ENCODE results near the gene RBM39.
"Not testable (repeated sequence)": the region's sequence is repeated elsewhere in the genome, so short reads cannot be mapped to it uniquely, and the experiment has no call there.

RBM39 gene

DNA sequence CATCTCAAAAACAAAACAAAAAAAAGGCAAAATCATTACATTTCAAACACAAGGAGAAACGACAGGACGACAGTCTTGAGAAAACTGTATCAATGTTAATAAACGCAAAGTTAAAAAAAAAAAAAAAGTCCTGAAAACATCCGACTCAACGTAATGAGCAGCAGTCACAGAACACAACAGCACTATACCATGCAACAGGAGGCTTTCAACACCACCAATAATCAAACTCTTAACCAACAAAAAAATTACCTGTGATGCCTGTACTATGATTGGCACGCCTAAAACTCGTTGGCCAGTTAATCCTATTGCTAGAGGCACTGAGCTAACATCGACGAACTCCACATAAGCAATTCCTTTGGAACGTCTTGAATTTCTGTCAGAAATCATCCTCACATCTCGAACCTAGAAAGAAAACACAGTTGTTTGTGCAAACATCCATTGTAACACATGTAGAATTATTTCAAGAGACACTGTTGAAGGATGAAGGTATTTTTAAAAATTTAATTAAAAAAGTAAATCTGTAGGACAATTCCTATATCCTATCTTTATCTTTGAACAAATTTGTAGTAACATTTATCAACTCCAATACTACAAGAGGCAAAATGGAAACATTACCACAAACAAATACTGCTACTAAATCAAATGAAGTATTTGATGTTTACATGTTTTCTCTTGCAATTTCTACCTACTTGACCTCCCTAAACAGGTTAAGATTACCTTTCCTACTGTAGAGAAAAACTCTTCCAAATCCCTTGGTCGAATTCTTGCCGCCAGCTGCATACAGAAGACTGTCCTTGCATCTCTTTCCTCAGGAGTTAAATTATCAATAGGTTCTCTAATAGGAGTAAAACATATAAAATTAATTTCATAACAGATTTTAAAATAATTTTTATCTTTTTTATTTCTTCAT lies 17.5 kb downstream of the RBM39 start:
- no peak for DNase-seq

DNA sequence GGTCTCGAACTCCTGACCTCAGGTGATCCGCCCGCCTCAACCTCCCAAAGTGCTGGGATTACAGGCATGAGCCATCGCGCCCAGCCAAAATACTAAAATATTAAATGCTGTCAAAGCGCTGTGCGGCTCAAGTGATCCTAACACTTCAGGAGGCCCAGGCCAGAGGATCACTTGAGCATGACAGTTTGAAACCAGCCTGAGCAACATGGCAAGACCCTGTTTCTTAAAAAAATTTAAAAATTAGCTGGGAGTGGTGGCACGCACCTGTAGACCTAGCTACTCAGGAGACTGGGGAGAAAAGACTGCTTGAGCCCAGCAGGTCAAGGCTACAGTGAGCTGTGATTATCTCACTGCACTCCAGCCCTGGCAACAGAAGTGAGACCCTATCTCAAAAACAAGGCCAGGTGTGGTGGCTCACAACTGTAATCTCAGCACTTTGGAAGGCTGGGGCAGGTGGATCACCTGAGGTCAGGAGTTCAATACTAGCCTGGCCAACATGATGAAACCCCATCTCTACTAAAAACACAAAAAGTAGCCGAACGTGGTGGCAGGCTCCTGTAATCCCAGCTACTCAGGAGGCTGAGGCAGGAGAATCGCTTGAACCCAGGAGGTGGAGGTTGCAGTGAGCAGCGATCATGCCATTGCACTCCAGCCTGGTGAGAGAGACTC lies 18.3 kb downstream of the RBM39 start:
- DNase-seq: not testable (repeated sequence)

DNA sequence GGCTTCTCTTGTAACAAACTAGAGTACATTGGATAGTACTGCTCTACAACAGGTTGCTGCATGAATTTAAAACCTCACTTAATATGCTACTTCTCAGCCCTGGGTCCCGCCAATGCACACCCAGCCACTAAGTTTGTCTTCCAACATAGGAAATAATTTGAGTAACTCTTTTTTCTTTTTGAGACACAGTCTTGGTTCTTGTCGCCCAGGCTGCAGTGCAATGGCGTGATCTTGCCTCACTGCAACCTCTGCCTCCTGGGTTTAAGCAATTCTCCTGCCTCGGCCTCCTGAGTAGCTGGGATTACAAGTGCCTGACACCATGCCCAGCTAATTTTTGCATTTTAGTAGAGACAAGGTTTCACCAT lies 18.8 kb downstream of the RBM39 start:
- DNase-seq: not testable (repeated sequence)

DNA sequence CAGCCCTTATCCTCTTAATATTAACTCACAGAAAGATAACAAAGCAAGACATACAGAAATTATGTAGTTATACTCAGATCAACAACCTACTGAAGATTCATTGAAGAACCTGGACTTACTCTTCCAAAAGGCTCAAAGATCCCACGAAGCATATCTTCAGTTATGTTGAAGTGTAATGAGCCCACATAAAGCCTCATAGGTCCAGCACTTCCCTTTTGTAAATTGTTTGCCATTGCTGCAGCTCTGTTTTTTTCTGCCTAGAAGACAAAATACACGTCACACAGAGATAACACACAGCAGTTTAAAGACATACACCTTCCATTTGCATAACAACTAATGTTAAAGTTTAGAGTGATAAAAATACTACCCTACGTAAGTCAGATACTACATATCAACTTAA lies 20.4 kb downstream of the RBM39 start:
- no peak for DNase-seq

DNA sequence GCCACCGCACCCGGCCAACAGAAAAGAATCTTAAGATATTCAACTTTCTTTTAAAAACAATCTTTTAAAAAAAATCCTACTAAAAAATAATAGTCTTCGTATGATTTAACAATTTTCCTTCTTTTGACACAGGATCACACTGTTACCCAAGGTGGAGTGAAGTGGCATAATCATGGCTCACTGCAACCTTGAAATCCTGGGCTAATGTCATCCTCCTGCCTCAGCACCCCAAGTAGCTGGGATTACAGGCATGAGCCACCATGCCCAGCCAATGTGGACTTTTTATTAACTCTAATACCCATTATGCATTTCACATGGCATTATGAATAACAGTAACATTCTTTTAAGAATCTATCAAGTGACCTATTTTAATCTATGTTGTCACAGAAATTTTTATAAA lies 20.8 kb downstream of the RBM39 start:
- DNase-seq: no peak

DNA sequence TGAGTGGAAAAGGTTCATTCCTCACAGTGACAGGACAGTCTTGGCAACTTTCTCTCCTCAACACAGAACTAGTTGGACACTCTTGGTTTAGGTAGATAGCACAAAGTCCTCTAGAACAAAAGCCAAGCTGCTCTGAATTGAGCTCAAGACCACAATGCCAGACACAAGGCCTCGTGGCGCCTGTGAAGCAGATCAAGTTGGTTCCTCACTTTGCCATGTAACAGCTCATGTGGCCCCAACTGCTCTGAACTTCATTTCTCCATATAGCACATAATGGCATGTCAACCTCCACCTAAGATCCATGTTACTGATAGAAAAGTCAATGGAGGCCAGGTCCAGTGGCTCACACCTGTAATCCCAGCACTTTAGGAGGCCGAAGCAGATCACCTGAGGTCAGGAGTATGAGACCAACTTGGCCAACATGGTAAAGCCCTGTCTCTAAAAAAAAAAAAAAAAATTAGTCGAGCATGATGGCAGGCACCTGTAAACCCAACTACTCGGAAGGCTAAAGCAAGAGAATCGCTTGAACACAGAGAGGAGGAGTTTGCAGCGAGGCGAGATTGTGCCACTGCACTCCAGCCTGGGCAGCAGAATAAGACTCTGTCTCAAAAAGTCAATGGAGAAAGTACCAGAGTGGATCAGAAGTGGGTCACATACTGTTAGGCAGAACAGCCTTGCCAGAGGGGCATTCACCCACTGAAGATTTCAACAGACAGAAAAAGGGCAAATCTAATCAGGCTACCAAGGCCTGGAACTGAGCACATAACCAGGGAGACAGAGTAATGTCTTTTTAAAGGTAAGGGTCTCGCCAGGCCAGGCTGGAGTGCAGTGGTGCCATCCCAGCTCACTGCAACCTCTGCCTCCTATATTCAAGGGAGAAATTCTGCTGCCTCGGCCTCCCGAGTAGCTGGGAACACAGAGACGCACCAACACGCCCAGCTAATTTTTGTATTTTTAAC lies 21.6 kb downstream of the RBM39 start:
- DNase-seq: no peak

DNA sequence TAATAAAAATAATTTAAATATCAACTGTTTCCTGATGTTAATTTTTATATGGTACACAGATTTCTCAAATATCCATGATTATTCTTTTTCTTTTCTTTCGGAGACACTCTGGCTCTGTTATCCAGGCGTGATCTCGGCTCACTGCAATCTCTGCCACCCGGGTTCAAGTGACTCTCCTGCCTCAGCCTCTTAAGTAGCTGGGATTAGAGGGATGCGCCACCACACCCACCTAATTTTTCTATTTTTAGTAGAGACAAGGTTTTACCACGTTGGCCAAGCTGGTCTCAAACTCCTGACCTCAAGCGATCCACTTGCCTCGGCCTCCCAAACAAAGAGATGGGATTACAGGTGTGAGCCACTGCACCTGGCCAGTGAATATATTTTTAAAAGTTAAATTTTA lies 22.3 kb downstream of the RBM39 start:
- DNase-seq: no peak

DNA sequence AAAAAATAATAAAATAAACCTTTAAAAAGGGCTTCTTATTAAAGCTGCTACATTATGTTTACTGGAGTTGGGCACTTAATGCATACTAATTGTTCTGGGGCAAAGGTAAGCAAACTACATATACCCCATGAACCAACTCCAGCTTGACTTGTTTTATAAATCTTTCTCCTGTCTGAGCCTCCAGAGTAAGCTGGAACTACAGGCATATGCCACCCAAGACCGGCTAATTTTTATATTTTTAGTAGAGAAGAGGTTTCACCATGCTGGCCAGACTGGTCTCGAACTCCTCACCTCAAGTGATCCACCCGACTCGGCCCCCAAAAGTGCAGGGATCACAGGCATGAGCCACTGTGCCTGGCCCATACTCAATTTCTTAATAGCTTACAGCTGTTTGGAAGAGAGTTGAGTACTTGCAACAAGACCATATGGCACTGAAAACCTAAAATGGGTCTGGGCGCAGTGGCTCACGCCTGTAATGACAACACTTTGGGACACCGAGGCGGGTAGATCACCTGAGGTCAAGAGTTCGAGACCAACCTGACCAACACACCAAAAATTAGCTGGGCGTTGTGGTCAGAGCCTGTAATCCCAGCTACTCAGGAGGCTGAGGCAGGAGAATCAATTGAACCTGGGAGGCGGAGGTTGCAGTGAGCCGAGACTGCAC lies 23.0 kb downstream of the RBM39 start:
- no peak for DNase-seq

DNA sequence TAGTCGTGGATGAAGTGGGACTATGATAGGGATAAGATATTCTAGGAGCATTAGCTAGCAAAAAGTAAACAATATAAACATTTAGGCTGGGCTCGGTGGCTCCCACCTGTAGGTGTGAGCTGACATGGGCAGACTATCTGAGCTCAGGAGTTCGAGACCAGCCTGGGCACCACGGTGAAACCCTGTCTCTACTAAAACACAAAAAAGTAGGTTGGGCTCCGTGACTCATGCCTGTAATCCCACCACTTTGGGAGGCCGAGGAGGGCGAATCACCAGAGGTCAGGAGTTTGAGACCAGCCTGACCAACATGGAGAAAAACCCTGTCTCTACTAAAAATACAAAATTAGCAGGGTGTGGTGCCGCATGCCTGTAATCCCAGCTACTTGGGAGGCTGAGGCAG lies 23.7 kb downstream of the RBM39 start:
- not testable (repeated sequence) for DNase-seq

DNA sequence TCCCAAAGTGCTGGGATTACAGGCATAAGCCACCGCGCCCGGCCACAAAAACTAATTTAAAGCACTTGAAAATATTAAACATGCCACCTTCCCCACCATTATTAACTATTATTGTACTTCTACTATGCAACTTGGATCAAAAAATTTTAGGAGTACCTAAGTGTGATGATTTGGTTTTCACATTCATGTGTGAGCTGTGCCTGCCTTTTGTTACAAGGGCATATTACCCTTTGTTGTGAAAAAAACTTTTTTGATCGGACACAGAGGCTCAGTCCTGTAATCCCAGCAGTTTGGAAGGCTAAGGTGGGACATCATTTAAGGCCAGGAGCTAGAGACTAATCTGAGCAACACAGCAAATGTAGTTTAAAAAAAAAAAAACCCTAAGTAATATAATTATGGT lies 25.7 kb downstream of the RBM39 start:
- no peak for DNase-seq

DNA sequence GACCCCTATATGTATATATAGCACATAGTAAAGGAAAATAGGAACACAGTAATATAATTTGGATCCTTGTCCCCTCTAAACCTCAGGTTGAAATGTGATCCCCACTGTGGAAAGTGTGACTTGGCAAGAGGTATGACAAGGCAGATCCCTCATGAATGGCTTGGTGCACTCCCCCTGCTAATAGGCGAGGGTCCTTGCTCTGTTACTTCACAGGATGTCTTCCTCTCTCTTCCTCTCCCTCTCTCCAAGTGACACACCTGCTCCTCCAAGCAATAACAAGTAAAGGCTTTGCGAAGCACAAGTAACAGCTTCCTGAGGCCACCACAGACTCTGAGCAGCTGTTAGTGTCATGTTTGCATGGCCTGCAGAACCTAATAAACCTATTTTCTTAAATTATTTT lies 26.4 kb downstream of the RBM39 start:
- no peak for DNase-seq

DNA sequence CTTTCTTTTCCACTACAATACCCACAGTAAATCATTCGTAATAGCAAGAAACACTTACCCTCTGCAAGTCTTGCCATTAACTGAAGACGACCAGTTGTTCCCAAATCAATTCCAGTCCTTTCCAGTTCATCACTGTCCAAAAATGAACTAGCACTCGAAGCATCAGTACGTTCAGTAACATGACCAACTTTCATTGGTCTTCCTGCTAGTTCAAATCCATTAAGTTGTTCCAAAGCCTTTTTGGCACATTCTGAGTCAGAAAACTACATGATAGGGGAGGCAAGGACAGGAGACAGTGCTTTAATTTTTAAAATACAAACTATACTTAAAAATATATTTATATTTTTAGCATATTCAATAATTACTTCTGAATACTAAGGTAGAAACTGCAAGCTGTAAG lies 27.9 kb downstream of the RBM39 start:
- no peak for DNase-seq

DNA sequence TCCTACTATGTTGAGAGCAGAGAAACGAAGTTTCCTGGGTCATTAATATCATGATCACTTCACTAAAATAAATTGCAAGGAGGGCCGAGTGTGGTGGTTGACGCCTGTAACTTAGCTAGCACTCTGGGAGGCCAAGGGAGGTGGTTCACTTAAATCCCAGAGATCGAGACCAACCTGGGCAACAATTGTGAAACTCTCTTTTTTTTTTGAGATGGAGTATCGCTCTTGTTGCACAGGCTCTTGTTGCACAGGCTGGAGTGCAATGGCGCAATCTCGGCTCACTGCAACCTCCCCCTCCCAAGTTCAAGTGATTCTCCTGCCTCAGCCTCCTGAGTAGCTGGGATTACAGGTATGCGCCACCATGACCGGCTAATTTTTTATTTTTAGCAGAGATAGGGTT lies 28.9 kb downstream of the RBM39 start:
- DNase-seq: not testable (repeated sequence)

DNA sequence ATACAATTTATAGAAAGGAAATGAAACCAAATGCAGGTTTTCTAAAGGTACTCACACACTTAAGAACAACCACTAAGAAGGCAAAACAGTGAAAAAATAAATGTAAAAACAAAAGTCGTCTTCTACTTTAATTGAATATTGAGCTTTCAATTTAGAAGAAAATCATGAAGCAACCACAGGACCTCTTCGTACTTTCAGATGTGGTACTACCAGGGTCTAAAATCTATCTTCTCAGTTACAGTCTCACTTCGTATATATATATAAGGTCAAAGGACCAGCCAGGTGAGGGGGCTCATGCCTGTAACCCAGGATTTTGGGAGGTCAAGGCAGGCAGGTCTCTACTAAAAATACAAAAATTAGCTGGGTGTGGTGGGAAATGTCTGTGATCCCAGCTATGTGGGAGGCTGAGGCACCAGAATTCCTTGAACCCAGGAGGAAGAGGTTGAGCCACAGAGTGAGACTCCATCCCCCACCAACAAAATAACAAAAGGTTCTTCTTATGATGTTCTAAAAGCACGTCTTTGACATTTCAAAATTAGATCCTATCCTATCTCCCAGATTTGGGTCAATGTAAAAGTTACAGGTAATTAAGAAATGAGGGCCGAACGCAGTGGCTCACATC lies 30.4 kb downstream of the RBM39 start:
- DNase-seq: no peak

DNA sequence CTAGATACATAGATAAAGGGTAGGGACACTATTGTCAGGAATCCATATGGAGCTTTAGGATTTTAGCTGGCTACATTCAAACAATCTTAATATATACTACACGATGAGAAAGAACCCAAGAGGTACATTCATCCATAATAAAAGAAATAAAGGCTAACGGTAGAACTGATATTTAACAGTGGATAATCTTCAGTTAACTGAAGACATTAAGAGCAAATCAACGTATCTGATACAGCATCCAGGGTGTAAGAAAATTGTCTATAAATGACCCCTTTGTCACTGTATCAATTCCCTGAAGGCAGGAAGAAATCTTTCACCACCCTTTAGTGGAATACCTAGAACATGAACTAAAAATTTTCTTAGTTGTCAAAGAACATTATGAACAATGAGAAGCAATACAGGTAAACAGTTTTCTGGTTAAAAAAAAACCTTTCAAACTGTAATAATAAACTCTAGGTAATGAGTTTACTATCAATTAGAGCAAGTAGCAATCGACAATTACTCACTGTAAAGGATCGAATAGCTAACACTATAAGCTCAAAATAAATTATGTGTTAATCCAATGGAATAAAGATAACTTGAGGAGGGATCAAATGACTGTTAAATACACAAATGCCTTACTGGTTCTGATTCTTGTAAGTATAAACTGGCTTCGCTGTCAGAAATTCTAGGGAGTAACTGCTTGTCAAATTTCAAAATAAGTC lies 31.0 kb downstream of the RBM39 start:
- DNase-seq: no peak

DNA sequence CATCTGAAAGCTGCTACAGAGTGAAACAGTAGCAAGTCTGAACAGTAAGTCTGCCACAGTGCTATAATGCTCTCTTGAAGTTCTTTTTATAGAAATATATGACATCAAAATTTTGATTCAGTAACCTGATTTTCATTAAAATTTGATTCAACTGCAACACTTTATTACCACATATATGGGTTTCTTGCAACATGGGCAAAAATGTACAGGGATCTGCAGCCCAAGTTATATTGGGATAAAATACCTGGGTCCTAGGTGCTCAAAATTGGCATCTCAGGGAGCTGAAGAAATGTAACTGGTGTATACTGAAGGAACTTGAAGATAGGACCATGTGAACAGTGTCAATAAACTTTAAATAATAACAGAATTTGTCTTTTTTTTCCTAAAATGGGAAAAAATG lies 32.0 kb downstream of the RBM39 start:
- no peak for DNase-seq

DNA sequence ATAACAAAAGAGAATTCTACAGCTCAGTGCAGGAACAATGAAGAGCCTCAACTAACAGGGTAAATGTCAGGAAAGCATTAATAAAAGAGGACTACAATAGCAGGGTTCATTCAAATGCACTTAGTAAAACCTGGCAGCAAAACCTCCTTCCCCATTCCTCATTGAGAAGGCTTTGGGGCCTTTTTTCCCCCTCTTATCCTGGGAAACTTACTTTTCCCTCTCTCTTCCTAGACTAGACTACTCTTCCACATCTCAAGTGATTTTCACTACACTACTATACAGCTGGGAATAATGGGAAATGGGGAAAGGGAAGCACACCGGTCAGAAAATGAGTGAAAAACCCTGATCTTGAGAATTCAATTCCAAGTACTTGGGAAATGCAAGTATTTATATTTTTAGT lies 32.8 kb downstream of the RBM39 start:
- no peak for DNase-seq

DNA sequence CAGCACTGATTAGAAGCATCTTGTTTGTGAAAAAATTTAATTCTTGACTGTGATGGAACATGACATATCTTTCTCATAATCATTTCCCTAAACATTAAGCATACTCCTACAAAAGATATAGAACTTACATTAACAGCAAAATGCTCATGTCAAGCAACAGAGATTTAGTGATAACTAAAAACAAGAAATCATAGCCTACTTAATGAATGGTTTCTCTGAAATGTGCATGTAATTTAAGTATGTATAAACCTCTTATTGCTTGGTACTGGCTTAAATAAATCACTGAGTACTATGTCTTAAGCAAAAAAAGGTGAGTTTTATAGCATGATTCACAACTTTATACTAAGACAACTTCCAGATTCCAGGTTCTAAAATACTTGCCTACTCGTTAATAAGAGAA lies 33.6 kb downstream of the RBM39 start:
- no peak for DNase-seq

DNA sequence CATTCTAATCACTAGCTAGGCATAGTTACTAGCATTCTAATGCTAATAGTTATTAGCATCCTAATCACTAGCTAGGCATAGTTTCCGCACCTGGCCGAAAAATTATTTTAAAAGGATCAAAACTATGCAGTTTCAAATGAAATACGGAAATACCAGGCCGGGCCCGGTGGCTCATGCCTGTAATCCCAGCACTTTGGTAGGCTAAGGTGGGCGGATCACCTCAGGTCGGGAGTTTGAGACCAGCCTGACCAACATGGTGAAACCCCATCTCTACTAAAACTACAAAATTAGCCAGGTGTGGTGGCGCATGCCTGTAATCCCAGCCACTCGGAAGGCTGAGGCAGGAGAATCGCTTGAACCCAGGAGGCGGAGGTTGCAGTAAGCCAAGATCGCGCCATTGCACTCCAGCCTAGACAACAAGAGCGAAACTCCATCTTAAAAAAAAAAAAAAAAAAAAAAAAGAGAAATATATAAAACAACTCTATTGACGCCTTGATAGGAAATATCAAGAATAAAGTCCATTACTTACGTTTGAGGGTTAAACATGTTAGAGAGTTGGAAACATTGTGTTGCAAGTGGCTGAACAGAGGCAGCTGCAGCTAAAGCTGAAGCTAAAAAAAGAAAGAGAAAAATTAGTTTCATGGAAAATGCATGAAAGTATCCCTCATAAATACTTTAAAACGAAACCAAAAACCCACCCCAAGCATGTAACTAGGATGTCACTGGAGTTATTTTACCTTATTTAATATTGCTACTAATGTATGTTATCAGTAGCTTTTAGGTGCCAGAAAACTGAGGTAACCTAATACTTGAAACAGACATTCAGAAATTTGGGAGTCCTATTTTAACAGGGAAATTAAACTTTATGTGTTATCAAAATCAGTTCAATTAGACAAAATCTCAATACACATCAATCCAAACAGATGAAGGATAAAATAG lies 35.2 kb downstream of the RBM39 start:
- DNase-seq: not testable (repeated sequence)

DNA sequence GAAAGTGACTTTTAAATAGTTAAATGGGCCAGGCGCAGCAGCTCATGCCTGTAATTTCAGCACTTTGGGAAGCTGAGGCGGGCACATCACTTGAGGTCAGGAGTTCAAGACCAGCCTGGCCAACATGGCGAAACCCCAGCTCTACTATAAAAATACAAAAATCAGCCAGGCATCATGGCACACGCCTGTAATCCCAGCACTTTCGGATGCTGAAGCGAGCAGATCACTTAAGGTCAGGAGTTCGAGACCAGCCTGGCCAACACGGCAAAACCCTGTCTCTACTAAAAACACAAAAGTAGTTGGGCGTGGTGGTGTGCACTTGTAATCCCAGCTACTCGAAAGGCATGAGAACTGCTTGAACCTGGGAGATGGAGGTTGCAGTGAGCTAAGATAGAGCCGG lies 36.2 kb downstream of the RBM39 start:
- not testable (repeated sequence) for DNase-seq

Measured in kidney glomerular epithelial cell (primary cell).